Medulla oblongata (tissue), 1 donor: Measurements from ENCODE around the gene TRAF7.
A peak's percentile ranks its signal among the peaks of the same experiment; 100 is the strongest.

Source experiments
- DNase-seq: peaks from one replicate; pipeline ENCODE4 v3.0.0-alpha.2; 2015; ENCODE audit errors: extremely low spot score

TRAF7 gene

DNA sequence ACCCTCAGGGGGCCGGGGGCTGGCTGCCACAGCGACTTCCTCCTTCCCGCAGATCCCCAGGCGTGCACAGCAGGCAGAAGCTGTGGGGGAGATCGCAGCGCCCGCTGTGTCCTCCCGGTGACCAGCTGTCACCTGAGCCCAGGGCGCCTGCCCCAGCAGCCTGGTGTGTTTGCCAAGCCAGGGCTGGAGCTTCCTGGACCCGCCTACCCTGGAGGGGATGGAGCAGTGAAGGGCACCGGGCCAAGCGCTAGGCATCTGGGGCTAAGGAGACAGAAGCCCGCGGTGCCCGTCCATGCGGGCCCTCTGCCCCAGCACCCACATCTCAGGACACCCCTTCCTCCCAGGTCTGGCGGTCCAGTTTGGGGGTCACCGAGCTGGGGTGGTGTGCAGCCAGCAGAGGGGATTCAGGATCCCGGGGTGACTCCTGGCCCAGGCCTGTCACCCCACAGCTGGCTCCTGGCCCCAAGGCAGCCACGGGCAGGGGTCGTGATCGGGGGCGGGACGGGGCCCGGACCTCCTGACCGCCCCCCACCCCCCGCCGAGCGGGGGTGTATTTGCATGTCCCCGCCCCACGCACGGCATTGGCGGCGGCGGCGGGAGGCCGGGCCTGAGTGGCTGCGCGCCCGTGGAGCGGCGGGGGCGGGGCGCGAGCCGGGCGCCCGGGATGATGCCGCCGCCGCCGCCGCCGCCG lies 7.5 kb upstream of the TRAF7 start, which contains the start of gene RAB26:
RAB26 (plus strand) TSS at position 645 of the 691 bp plus-strand sequence. CDS start 159 bp downstream, outside the sequence.
- peak; percentile 75 for DNase-seq

DNA sequence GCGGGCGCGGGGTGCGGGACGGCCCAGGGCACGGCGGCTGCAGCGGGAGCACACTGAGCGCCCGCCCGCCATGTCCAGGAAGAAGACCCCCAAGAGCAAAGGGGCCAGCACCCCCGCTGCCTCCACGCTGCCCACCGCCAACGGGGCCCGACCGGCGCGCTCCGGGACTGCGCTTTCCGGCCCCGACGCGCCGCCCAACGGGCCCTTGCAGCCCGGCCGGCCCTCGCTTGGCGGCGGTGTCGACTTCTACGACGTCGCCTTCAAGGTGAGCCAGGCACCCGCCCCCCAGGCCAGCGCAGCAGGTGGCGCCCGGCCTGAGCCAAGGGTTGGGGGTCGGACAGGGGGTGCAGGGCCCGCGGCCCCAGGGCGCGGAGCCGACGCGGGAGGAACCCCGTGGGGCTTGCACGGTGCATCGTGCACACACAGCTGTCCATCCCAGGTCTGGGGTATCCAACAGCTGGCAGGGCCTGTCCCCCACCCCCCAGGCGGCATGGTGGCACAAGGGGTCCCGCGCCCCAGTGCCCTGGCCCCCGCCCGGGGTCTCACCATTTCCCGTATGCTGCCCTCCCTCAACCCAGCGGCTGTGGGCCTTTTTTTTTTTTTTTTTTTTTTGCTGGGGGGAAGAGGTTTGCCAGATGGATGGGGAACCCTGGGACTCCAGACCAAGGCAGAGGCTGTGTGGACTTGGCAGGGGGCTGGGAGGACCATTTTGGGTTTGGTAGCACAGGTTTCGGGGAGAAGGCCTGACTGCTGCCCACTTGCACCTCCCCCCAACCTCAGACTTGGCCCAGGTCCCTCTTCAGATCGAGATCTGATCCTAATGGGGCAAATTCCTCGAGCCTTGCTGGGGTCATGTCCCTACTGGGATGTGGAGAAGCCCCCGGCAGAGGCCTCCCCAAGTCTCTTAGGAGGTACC lies 6.6 kb upstream of the TRAF7 start:
- DNase-seq = no peak

DNA sequence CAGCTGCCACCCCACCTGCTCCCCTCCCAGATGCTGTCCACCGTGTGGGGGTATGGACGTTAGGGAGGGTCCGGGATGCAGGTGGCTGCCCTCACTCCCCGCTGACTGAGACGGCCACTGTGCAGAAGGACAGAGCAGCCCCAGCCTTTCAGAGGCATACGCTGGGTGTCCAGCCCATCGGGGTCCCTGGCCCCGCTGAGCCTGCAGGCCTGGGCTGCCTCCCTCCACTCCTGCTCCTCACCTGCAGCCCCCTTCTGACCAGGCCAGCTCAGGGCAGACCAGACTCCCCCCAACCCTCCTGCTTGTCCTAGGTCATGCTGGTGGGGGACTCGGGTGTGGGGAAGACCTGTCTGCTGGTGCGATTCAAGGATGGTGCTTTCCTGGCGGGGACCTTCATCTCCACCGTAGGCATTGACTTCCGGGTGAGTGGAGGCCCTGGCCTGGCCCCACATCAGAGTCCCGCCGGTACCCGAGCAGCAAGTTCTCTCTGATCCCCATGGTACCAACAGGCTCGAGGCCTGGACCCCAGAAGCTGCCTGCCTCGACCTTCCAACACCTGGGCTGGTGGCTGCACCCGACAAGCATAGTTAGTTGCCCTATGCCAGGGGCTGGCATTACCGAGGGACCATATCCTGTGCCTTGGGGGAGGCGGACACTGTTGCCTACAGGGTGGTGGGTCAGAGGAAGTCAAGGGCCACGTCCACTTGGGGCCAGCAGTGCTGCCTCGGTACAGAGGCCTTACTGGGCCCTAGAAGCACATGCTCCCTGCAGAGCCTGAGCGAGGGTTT lies 5.8 kb upstream of the TRAF7 start:
- no peak for DNase-seq

DNA sequence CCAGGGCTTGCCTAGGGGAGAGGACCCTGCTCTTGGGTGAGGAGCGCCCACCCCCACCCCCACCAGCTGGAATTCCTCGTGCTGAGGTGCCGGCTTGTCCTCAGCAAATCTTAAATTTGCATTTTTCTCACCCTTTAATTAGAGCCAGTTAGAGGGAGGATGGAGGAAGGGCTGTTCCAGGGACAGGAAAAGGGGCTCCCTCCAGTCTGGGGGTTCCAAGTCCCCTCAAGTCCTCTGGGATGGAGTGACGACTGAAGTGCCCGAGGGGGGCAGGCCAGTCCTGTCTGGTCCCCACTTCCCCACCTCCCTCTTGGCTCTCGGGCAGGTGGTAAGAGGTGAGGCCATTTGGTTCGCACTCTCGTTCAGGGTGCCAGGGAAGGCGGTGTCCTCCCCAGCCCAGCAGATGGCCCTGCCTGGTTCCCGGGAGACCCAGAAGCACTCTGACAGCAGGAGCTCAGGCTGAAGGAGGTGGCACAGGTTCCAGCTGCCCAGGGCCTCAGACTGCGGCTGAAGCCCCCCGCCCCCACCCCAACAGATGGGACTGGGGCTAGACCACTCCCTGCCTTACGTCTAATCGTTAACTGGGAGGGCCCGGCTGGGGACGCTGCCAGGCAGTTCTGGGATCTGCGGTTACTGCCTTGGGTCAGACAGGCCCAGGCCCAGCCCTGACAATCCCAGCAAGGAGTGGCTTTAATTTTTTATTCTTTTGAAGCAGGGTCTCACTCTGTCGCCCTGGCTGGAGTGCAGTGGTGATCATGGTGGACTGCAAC lies 5.0 kb upstream of the TRAF7 start:
- DNase-seq = no peak

DNA sequence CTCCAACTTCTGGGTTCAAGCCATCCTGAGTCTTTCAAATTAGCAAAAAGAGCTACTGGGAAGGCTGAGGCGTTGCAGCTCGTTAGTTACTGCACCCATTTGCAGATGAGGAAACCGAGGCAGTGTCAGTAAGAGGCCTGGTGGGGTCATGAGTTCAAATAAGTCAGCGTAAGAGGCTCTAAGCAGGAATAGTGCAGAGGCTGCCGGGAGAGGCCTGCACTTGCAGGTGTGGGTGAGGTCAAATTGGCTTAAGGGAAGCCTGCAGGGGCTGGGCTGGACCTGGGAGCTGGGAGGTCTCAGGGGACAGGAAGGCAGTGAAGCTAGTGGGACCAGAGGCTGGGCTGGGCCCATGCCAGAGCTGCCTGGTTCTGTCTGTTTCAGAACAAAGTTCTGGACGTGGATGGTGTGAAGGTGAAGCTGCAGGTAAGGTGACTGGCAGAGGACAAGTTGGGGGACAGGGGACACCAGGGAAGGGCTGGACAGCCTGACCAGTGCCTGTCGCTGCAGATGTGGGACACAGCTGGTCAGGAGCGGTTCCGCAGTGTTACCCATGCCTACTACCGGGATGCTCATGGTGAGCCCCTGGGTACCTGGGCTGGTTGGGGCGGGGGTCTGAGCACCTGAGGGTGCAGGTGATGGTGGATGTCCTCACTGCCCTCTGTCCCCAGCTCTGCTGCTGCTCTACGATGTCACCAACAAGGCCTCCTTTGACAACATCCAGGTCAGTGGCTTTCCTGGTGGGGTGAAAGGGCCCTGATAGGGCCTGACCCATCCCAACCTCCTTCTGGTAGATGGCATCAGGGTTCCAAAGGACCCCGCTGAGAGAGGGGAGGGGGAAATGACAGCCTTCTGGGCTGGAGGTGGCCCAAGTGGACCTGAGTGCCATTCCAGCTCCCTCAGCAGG lies 4.1 kb upstream of the TRAF7 start:
- DNase-seq = no peak

DNA sequence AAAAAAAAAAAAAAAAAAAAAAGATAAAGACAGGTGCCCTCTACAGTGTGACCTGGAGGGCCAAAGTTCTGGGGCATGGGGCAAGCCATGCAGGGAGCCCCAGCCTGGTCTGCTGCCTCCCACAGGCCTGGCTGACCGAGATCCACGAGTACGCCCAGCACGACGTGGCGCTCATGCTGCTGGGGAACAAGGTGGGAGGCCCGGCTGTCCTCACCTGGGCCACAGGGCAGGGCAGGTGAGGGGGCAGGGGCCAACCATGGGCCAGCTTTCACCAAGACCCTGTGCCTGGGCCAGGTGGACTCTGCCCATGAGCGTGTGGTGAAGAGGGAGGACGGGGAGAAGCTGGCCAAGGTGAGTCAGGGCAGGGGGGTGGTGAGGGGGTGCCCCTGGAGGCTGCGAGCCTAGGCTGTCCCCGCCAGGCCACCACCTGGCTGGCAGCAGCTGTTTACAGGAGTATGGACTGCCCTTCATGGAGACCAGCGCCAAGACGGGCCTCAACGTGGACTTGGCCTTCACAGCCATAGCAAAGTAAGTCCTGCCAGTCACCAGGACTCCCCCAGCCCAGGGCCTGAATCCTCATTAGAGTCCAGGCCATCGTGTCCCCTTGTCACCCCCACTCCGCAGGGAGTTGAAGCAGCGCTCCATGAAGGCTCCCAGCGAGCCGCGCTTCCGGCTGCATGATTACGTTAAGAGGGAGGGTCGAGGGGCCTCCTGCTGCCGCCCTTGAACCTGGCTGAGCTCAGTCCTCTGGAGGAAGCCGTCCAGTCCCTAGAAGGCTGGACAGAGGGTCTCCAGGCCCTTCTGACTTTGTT lies 2.7 kb upstream of the TRAF7 start:
- no peak for DNase-seq

DNA sequence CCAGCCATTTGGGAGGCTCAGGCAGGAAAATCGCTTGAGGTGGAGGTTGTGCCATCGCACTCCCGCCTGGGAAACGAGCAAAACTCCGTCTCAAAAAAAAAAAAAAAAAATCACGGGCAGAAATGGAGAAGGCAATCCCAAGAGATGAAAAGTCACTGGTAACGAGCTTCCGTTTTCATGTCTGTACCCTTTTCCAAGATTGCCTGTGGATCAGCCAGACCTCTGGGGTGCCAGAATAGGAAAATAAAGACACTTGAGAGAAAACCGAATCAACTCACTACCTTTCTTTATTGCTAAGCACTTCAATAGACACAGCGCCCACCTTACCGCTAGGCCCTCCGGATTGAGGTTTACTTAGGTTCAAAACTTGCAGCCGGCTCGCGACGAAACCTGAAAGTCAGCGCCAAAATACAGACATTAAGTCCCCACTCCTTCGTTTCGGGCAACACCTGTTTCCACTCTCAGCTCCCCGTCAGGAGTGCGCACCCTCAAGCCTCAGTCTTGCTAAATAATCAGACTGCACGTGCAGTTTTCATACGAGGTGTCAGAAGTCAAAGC lies 970 bp upstream of the TRAF7 start:
- DNase-seq = no peak

DNA sequence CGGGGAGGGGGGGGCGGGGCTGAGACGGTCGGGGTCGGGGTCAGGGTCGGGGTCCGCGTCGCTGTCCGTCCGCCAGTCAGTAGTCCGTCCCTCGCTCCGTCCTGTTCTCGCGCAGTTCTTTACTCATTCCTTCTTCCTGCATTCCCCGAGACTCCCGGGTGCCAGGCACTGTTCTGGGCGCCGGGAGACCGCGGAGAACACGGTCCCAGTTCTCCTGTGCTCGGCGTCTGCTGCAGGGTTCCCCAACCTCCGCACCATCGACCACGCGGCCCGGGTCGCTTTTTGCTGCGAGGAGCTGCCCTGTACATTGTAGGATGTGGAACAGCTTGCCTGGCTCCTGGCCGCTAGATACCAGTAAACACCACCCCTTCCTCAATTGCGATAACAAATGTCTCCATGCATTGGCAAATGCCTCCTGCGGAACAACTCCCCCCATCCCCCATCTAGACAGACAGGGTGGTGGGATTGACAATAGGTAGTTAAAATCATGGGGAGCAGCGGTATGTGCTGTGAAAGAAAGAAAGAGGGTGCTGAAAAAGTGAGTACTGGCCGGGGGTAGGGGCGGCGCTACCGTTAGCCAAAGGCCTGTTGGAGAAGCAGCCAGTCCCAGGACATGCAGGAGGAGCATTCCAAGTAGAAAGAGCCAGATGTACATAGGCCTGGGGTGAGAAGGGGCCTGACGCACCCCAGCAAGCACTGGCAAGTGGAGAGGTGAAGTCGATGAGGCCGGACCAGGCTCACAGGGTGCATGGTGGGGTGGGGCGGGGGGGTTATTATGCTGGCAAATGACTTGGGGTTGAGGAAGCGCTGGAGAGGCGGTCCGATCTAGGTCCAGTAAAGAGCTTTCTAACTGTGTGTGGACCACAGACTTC lies 631 bp downstream of the TRAF7 start:
- no peak for DNase-seq

DNA sequence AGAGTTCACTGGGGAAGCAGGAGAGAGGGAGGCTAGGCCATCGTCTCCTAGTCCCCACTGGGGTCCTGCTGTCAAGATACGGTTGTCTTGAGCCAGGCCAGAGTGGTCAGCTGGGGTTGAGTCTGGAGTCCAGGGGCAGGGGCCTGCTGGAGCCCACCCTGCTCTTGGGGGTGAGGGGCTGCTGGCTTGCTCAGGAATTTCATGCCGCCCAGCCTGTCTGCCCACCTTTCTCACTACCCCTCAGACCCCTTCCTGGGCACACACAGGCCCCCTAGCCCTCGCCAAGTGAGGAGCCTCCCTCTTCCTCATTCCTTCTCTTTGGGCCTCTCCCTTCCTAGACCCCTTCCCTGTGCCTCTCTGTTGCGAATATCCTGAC lies 1.3 kb downstream of the TRAF7 start:
- DNase-seq = no peak

DNA sequence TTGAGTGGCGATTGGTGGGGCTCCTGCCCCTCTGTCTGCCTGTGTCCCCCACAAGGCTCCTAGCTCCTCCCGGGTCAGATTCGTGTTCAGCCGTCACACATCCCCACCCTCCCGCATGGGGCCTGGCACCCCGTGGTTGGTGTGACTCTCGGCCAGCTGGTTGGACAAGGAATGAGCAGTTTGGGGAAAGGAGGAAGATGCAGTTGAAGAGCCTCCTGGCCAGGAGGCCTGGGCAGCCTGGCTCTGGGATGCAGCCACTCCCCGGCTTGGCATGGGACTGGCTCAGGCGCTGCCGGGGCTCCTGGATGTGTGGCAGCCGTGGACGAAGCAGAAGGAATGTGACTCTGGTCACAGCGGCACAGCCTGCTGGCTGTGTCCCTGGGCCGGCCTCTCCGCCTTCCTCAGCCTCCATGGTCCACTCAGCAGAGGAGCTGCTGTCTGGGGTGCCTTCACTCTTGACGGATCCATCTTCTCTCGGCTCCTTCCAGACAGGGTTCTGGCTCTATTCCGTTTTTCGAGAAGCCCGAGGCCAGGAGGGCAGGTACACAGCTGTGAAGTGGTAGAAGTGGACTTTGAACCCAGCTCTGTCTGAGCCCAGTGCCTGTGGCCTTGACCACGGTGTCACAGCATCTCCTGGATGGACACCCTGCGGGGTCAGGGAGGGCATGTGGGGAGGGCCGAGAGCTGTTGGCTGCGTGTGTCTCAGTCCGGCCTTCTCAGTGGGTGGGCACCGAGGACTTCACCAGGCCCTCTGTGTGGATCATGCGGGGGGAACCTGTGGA lies 2.1 kb downstream of the TRAF7 start:
- peak; percentile 57 for DNase-seq

DNA sequence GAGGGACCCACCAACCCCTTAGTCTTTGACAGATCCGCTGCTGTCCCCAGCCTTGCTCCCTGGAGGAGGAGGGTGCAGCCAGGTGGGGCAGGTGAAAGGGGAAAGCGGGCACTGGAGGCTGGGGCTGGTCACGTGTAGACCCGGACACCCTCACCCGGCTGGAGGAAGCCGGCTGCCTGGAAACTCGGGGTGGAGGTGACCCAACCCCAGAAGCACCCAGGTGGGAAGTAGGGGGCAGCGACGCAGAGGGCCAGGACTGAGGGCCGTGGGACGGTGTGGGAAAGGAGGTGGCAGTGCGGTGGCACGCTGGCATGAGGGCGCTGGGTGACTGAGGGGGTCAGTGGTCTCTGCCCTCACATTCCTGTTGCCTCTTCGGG lies 2.7 kb downstream of the TRAF7 start:
- no peak for DNase-seq

DNA sequence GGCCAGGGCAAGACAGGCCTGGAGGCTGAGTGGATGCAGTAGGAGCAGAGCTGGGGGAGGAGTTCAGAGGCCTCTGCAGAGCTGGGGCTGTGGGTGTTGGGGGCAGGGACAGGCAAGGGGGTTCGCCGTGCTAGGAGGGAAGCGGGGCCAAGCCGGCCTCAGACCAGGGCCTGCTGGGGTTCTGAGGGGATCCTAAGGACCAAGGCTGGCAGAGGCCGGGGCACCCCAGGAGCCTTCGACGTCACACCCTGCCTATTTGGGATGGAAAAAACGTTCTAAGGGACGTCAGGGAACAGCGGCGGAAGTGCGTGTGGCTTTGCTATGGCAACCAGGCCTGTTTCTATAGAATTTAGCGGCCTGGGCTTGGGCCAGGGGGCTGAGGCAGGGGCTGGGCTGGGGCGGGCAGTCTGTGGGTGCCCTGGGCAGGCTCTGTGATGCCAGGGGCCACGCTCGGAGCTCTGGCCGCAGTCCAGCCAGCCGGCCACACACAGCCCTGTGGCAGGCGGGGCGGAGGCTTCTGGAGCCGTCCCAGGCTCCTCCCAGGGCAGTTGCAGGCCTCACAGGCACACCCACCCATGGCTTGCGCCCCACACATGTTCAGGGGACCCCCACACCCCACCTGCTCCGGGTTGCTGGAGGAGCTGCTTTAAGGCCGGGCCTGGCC lies 3.7 kb downstream of the TRAF7 start:
- DNase-seq = peak; percentile 61

DNA sequence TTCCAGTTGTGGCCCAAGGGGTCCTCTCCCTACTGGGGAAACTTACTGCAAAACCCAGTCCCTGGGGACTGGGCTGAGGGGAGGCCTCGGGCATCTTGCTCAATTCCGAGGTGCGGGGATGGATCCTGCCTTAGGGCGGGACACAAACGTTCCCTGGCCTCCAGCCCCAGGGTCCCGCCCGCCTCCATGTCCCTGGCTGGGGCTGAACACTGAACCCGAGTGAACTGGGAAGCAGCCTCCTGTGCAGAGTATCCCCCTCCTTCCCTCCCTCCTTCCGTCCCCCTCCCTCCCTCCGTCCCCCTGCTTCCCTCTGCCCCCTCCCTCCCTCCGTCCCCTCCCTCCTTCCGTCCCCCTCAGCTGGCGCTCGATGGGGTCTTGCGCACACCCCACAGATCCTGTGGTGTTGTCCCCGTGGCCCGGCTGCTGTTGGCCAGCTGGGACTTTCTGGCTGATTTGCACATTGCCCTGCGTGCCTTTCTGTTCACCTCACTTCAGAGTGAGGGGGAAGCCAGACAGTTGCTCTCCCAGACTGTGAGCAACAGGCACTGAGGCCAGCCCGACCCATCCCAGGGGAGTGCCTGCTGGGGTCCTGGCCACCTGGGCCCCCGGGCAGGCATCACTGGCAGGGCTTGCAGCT lies 5.5 kb downstream of the TRAF7 start:
- DNase-seq = no peak

DNA sequence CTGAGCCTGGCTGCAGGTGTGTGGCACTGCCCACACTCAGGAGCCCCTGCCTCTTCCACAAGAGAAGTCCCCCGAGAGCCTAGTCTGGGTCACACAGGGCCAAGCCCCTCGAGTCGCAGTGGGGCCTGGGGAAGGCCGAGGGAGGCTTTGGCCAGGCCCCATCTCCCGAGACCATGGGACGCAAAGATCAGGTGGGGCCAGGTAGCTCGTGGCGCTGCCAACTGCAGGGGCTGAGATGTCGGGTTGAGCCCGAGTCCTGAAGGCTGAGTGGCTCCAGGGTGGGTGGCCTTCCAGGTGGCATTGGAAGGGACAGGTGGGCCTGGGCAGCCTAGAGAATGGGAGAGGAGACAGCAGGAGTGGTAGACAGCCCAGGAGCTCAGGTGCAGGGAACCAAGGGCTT lies 6.3 kb downstream of the TRAF7 start:
- no peak for DNase-seq

DNA sequence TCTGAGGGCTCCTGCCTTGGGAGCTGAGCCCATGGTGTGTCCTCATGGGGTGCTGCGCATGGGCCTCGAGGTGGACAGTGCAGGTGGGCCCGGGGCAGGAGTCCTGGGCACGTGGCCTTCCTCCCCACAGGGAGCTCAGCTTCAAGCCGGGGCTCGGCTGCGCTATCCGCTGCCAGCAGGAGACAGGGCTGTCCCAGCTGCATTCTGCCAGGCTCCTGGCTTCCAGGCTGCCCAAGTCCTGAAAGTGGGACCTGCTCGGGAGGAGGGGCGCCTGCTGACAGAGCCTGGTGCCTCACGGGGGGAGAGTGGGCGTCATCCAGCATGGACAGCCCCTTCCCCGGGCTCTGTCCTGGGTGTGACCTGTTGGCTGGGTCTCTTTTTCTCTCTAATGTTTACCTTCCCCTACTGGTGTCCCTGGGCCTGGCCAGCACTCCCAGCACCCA lies 7.1 kb downstream of the TRAF7 start:
- DNase-seq = no peak

DNA sequence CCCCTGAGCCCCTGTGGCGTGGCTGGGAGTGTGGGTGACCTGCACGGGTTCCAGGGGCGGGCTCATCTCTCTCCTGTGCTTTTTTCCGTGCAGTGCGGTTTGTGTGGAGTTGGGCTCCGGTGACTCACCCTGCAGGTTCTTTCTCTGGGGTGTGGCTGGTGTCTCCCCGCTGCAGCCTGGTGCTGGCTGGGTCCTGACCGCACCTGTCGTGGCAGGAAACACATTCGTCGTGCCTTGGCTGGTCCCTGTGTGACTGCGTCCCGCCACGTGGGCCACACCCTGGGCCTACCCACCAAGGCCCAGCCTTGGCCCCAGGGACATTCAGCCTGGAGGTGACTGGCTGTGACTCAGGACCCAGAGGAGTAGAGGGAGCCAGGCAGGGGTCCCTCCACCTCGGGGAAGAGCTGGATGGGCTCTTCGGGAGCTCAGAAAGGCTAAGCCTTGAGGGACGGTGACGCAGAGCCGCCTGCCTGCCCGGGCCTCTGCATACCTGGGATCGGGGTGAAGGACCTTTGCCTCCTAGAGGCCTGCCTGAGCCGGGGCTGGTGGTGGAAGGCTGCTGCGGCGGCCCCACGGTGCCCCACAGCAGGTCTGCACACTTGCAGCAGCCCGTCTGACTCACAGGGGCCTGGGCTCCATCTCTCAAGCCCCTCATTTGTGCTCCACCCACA lies 7.8 kb downstream of the TRAF7 start:
- DNase-seq = no peak
